GM21717 (cell line): Measurements from ENCODE around the gene CAPS.

ENCODE experiments used
- ATAC-seq: cut with Tn5 transposase; IDR thresholded peaks from one replicate; pipeline ENCODE4 v1.9.1; 2021; ENCODE audit warnings: mild to moderate bottlenecking, moderate library complexity; ENCODE audit not compliant: unreplicated experiment

Gene CAPS

DNA sequence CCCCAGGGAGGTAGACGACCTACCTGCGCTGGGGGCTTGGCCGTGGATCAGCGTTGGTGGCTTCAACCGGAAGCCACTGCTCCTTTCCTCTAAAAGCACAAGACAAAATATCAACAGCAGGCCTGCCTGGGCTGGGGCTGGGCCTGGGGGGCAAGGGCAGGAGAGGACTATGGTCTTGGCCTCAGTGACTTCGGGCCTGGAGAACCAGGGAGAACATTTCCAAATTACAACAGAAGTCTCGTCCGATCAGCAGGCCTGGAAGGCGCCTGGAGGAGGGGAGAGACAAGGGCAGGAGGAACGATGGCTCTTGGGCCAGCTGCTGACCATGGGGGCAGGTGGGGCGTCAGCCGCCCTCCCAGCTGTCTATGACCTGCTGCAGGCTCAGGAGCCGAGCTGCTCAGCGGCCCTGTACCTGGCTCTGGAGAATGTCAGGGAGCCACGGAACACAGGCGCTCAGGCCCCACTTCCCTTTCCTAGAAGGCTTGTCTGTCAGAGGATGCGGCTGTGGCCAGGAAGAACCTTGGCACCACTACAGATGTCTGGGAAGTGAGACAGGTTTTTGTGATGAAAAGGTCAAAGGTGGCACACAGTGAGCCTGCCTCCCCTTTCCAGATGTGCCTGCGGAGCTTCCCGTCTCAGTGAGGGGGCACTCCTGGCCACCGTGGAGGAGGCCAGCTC is 19.5 kb downstream of the CAPS start:
- ATAC-seq = no peak

DNA sequence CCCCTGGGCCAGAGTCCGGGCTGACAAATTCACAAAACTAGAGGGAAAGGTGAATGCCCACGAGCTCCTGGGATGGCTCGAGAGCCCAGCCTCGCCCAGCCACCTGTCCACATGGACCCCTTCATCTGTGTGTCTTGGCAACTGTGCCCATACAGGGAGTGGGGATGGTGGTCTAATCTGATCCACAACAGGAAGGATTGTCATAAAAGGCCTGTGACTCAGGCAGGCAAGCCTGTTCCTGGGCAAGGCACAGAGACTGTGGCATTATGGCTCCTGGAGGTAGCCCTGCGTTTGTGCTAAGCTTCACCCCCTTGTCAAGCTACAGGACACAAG is 20.0 kb downstream of the CAPS start:
- no peak for ATAC-seq

DNA sequence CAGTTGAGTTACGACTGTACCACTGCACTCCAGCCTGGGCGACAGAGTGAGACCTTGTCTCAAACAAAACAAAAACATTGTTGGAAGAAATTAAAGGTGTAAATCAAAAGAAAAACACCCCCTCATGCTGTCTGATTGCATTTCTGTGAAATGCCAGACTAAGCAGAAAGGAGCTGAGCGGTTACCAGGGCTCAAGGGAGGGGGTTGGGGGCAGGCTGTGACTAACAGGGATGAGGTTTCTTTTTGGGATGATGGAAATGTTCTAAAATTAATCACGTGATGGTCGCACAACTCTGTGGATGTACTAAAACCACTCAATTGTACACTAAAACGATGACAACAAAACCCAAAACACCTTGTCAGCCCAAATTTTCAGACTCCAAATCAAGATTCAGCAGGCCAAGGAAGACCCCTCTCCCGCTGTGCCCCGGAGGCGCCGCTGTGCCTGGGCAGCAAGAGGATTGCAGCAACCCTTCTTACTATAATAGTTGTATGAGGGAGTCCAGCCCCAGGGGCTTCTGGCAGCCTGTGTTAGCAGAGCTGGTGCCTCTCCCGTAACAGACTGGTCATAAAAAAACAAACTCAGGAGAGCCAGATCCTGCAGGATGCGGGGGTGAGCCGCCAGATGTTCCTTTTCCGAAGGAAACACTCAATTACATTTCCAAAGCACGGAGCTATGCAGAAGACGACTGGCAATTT is 20.9 kb downstream of the CAPS start:
- ATAC-seq = no peak

DNA sequence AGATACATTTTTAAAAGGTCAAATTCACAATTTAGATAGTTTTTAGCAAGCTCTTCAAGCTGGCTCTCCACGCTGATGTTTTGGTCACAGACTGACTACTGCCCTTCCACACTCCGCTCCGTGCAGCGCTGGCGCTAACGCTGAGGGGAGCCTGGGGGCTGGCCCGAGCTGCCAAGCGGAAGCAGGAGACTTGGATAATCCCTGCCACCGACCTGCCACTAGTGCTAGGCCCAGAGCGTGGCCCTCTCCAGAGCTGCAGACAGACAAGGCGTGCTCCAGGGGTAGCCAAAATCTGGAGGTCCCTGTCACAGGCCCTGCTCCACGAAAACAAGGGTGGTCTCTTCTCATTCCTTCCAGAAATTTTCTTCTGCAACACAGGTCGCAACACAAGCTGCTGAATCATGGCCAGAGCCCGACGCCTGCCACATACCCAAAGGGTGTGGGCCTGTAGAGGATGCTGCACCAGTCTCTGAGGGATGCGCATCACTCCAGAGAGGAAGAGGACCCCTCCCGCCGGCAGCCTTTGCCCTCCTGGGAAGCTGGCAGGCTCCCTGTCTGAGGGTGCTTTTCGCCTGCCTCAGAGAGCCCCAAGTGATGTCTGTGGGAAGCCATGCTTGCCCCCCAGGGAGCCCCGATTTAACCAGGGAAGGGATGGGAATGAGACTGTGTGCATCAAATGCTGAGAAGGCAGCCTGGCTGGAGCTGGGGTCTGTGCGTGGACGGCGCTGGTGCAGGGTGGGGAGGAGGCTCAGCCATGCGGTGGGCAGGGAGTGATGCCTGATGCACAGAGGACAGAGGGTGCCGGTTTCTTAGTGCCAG is 21.6 kb downstream of the CAPS start:
- no peak for ATAC-seq

DNA sequence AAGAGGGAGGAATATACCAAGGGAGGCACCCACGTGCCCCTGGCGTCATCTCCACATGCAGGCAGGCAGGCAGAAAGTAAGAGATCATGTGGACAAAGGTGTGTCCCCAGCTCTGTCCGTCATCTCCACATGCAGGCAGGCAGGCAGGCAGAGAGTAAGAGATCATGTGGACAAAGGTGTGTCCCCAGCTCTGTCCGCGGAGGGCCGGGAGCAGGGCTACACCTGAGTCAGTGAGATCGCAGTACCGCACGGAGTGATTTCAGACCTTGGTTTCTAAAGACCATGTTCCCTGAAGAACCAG is 22.2 kb downstream of the CAPS start:
- no peak for ATAC-seq

DNA sequence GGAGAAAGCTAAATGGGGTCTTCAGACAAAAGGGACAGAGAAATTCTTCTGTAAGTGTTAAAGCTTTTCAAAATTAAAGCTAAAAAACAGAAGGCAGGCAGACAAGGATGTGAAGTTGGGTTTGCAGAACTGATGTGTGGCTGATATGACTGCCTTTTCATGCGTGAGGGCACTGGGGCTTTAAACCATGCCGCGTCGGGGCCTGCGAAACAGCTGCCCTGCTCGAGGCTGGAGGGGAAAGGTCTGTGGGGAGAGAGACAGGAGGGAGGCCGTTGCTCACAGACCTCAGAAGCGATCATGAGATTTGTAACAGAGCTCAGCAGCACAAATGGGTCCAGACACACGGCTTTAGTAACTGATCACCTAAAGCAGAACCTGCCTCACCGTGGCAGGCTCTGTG is 23.5 kb downstream of the CAPS start:
- no peak for ATAC-seq

DNA sequence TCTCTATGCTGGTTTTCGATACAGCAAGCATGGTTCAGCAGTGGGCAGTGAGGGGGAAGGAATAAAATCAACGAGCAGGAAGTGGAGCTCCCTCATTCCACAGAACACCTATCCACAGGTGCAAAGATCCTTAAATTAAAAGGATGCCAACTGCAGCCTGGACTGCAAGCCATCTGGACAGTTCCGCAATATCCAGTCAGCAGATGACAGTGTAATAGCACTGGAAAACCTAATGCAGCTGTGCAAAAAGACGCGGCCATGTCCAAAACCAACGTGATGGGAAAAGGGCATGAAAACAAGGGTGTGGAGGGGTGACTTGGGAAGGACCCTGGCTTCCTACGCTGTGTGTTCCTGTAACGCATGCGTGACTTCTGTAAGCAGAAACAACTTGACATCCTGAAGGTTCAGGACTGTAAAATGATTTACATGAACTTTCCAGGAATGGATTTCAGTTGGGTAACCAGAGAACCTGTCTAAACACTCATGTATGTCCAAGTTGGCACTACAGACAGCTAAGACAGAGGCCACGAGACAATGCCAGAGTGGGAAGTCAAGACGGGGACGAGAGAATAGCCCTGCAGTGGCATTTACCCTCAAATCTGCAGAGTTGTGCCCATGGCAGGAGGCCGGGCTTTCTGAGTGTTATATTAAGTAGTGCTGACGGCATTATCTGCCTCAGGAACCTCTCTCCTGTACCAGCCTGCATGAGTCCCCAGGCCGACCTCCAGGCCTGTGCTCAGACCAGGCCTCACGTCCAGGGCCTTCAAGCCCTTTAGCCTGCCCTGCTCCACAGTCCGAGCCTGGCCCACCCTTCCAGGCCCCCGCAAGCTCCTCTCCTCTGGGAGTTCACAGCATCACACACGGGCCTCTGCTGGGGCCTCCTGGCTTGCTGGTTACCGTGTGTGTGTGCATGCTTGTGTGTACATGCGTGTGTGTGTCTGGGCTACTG is 26.5 kb downstream of the CAPS start:
- no peak for ATAC-seq

DNA sequence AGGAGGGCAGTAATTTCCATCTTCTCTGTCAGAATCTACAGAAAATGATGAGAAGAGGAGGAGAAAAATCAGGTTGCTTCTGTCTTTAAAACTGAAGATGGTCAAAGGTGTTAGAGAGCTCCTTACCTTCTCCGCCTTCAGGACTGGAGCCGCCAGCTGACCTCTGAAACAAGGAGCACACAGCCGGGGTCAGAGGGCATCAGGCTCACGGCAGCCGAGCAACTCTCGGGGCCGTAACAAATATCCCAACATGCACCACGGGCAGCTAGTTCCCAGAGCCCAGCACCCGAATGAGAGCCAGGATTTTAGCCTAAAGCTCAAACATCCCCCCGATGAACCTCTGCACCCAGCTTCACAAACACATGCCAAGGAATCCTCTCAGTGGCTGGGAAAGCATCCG is 27.6 kb downstream of the CAPS start:
- ATAC-seq = no peak

DNA sequence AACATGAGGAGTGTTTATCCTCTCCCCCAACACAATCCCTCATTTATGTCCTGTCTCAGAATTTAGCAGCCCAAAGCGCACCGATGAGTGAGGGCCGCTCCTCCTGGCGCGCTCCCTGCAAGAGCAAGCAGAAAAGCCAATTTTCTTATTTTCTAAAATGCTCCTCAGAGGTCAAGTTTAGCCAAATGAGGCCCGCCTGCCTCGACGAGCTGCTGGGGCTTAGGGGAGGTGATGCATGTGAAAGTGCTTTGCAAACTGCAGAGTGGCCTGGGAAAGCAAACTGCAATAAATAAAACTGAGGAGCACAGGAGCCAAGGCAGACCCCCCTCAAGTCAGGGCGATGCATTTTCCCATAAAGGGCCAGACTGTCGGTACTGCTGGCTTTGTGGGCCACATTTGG is 29.0 kb downstream of the CAPS start:
- ATAC-seq = no peak

DNA sequence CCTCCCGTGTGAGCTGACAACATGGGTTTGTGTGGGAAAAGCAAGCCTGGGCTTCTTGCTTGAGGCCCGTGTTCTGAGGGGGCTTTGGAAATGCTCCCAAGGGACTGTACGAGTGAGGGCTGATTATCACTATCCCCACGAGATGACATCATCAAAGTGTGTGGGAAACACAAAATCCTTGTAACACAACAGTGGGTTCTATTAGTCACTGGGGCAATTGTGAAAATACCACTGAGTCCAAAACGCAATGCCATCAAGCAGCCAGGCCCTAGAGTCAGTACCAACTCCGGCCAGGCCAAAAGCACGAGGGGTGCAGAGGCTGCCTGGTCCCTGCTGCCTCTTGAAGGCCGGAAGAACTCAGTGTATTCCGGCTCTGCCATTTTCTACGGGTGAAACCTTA is 29.6 kb downstream of the CAPS start:
- no peak for ATAC-seq

DNA sequence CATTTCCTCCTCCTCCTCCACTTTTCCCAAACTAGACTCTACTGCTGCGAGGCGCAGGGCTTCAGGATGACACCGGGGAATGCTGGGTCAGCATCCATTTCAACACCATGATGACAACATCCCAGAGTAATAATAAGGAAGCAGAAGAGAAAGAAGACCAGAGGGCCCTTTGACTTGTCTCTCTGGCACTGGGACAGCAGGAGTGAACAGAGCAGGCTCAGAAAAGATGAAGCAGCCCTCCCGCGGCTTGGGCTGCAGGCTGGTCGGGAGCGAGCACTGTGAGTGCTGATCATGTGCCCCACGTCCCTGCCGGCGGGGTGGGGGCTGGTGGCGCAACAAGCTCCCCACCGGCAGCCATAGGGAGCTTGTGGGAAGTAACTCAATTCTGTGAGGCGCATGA is 33.4 kb downstream of the CAPS start:
- ATAC-seq = no peak

DNA sequence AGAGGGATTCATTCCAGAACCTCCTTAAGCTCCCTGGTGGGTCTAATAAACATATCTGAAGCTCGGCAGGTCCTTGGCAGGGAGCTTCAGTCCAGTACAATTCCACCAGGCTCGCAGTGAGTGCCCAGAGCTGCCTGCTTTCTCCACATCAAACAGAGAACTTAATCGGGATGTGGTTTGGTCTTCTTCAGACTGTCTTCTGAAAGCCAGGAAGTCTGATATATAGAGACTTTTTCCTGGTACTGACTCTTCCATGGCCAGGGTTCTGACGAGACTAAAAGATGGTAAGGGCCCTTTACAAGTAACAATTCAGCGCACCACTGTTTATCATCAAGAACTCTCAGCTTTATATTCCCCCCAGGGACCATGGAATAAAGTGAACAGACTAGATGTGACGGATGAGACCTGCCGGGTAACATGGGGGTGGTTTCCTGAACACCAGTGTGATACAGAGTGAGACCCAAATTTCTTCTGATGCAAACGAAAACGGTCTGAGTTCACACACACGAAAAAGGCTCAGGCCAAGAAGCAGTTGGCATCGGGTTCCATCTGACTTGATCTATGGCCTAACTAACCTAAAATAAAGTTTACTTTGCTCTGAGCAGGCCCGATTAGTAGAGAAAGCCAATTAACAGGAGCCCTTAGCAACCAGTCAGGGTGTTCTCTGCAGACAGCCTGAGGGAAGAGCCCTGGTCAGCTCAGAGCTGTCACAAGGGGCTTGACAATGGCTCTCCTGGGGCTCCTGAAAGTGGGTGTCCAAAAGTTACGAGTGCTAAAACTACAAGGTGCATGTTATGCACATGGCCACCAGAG is 34.9 kb downstream of the CAPS start:
- no peak for ATAC-seq

DNA sequence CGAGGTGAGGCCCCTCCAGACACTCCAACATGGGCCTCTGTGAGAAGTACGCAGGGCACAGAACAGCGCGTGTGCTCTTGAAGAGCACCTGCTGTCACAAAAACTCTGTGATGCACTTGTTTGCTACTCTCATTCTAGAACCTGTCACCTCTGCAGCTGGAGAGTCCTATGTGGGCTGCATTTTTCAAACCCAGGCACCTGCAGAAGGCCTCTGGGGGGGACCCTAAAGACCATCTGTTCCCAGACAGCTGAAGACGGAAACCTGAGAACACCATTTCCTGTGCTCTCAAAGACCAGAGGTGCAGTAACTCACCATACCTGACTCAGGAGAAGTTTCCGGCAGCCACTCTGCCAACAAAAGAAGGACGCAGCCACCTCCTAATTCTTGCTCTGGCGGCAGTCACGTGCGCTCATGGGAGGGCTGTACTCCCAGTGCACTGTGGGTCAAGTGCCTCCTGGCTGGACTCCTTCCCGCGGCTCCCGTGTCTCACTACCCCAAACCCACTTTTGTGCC is 35.8 kb downstream of the CAPS start:
- ATAC-seq = no peak

DNA sequence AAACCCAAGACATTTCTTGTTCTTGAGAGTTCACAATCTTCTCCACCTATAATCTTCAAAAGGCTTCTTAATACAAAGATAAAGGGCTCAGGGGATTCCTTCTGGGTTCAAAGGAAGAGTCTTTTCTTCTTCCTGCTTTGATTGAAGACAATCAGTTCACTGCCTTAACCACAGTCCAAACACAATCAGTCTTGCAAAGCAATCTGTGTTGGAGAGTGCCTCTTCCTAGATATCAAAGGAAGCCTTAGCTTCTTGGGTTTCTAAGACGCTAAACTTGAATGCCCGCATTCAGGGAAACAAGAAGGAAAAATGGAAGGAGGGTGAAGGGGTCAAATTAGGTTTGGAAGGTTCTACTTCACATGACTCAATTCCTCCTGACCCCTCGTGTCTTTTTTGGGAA is 36.7 kb downstream of the CAPS start:
- ATAC-seq = no peak

DNA sequence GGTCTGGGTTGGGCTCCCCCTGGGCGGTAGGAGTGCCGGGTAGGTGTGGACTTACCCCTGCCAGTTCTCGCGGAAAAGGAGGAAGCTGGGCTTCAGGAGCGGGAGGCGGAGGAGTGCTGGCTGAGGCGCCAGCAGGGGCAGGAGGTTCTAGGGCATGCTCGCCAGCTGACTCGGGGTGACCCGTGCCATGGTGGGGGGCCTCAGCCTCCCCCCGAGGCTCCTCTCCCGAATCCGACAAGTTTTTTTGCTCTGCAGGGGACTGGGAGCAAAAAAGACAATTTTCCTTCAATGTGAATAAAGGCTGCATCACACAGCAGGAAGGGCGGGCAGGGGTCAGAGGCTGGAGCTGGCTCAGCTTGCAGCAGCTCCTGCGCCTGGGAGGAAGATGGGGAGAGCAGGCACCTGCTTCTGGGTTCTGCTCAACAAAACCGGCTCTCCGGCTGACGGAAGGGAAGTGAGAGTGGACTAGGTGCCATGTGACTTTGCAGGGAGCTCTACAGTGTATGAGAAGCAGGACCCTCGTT is 37.3 kb downstream of the CAPS start:
- no peak for ATAC-seq

DNA sequence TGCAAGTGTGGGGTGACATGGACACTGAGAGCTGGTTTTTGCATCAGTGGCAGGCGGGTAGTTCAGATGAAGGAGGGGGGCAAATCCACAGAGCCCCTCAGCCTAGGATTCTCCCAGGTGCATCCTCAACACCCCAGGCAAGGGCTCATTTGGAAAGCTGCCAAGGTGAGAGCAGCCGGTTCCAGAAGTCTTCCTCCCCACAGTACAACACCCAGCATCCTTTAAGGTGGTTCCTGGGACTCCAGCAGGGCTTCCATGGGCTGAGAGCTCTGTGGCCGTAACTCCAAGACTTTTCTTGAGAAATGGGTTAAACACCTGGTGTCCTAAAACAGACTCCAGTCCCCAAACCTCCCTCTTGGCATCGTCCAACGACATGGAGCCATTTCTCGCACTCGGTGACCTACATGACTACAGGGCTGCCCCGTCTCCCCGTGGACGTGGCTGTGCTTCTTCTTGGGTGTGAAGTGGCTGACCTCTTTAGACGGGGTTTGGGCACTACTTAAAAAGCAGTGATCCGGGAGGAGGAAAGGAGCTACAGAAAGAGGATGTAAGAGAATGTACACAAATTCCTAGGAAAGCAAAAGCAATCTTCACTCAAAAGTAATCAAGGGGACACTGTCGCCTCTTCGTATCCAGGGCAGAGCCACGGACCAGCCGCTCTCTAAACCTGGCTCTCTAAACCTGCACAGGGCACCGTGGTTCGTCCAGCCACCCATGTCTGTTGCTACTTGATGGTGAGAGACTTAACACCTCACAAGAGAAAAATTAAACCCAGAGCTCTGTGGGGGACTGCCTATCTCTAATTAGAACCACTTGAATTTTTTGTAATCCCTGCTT is 38.4 kb downstream of the CAPS start:
- no peak for ATAC-seq

DNA sequence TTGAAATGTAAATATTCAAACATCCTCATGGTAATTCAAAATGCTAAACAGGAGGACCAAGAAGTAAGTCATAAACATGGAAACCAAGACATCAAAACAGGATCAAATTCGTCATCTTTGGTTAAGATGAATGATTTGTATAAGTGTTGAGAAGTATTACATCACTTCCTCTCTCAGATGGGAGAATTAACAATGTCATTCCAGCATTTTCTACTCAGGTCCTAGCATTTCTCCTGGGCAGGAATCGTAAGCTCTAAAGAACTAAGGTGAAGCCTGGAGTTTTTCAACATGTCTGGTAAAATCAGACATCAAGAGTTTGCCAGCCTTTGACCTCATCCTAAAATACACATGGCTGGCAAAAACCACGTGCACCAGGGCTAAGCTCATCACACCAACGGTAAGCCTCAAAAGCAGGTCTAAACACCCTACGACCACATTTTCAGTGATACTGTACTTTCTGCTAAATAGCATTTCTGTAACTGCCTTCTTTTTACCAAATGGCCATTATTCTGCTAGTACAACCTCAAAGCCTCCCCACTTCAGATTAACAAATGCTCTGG is 39.1 kb downstream of the CAPS start:
- ATAC-seq = no peak

DNA sequence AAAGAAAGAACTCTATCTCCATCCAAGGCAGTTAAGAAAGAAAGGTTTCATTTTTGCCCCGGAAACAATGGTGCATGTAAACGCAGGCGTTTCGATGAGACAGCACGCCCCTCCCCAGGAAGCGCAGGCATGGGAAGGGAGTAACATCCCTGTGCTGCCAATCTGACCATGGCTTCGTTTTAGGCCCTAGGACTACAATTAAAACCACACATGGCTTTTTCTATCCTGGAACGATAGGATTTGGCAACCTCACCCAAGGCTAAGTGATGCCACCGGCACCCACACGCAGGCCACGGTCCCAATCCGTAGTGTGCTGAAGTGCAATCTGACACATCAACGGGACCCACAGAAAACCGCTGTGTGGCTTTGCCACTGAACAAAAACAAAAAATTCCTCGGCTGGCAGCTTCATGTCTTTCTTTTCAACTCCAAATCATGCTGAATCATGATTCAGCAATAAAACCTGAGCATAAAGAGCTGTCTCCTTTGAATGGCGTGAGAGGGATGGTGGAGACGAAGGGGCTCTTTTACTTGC is 39.7 kb downstream of the CAPS start:
- no peak for ATAC-seq
